ENCODE results near the gene INPP5A.
"Not testable (repeated sequence)": the region's sequence is repeated elsewhere in the genome, so short reads cannot be mapped to it uniquely, and the experiment has no call there.

The INPP5A gene

GRCh38 chr10:132537684-132538001 is at the start of gene INPP5A:
Gene INPP5A (plus strand): TSS chr10:132537787. CDS start chr10:132538097, 310 bp downstream.
- DNase-seq (ENCODE audit: low read depth), result no peak

GRCh38 chr10:132488231-132488821 is 49.3 kb upstream of the INPP5A start:
- H3K4me3 ChIP-seq (ENCODE audit: low read length), result no peak overlapping the region
- no peak for TF ChIP-seq CTCF (conservative IDR thresholded peaks at IDR 0.05; ENCODE audit: low read depth, low read length)
- DNase-seq (ENCODE audit: low read depth), result no peak

More at GRCh38 chr10:132537684-132538001, at the start of gene INPP5A:
- H3K4me3 ChIP-seq (ENCODE audit: low read length), result peak within 1 kb of the TSS; percentile 75
- TF ChIP-seq CTCF (conservative IDR thresholded peaks at IDR 0.05; ENCODE audit: low read depth, low read length), result no peak

GRCh38 chr10:132489053-132489703 is 48.4 kb upstream of the INPP5A start:
- H3K4me3 ChIP-seq (ENCODE audit: low read length), result no peak overlapping the region
- DNase-seq (ENCODE audit: low read depth), result no peak
- no peak for TF ChIP-seq CTCF (conservative IDR thresholded peaks at IDR 0.05; ENCODE audit: low read depth, low read length)

- no peak overlapping the region for H3K4me3 ChIP-seq (ENCODE audit: low read length)
Measured at GRCh38 chr10:132489704-132490534, 47.7 kb upstream of the INPP5A start.

GRCh38 chr10:132491534-132491933 is 46.1 kb upstream of the INPP5A start:
- DNase-seq (ENCODE audit: low read depth); H3K4me3 ChIP-seq (ENCODE audit: low read length): not testable (repeated sequence)

More at GRCh38 chr10:132489704-132490534, 47.7 kb upstream of the INPP5A start:
- DNase-seq (ENCODE audit: low read depth), result no peak
- TF ChIP-seq CTCF (conservative IDR thresholded peaks at IDR 0.05; ENCODE audit: low read depth, low read length), result no peak

- no peak for TF ChIP-seq CTCF (conservative IDR thresholded peaks at IDR 0.05; ENCODE audit: low read depth, low read length)
- no peak overlapping the region for H3K4me3 ChIP-seq (ENCODE audit: low read length)
- DNase-seq (ENCODE audit: low read depth), result no peak
Measured at GRCh38 chr10:132492323-132493025, 45.1 kb upstream of the INPP5A start.

GRCh38 chr10:132493246-132493755 is 44.3 kb upstream of the INPP5A start:
- no peak for DNase-seq (ENCODE audit: low read depth)
- no peak overlapping the region for H3K4me3 ChIP-seq (ENCODE audit: low read length)
- TF ChIP-seq CTCF (conservative IDR thresholded peaks at IDR 0.05; ENCODE audit: low read depth, low read length), result no peak
